Testis (tissue), 3 donors: Measurements from ENCODE around the gene PEF1. TPM values are rescaled to one million over a fixed set of nuclear protein-coding genes. Genes with fewer than 3 reads are reported as not detected.
A peak's percentile ranks its signal among the peaks of the same experiment; 100 is the strongest.
"Not testable (repeated sequence)": the region's sequence is repeated elsewhere in the genome, so short reads cannot be mapped to it uniquely, and the experiment has no call there.

ENCODE experiments used
- DNase-seq: peaks from one replicate; pipeline ENCODE4 v3.0.0-alpha.2; 2019
- H3K27ac ChIP-seq, 2 donors: fragments of 200-600 bp; sonication (generic); one replicate each; pipeline ENCODE4 v1.5.1; 2019
- H3K27me3 ChIP-seq: fragments of 200-600 bp; sonication (generic); one replicate; pipeline ENCODE4 v1.5.1; 2019
- H3K36me3 ChIP-seq: fragments of 200-600 bp; sonication (generic); one replicate; pipeline ENCODE4 v1.5.1; 2017; ENCODE audit warnings: low read depth; ENCODE audit errors: missing control alignments
- H3K4me1 ChIP-seq: fragments of 200-600 bp; sonication (generic); one replicate; pipeline ENCODE4 v1.5.1; 2019
- H3K4me3 ChIP-seq, 2 donors: fragments of 200-600 bp; sonication (generic); one replicate each; pipeline ENCODE4 v1.5.1; 2017 to 2019
- H3K9me3 ChIP-seq: fragments of 200-600 bp; sonication (generic); one replicate; pipeline ENCODE4 v1.5.1; 2017
- CTCF ChIP-seq, 3 experiments: fragments of 450-650 bp in 2 of 3; fragments of 200-600 bp in 1 of 3; sonication (generic) in 1 of 3; IDR thresholded peaks; one replicate each; pipeline ENCODE4 v1.5.1; 2016 to 2019; ENCODE audit warnings: antibody characterized with exemption in 3 of 3, mild to moderate bottlenecking in 2 of 3, moderate library complexity in 1 of 3
- POLR2A ChIP-seq: fragments of 450-650 bp; IDR thresholded peaks from one replicate; pipeline ENCODE4 v1.6.1; 2017; ENCODE audit warnings: antibody characterized with exemption, mild to moderate bottlenecking, moderate library complexity
- WGBS, 2 donors: methylation state at CpG; one replicate each; pipeline ENCODE4 v1.1.5; 2018; 5-methylcytosine and 5-hydroxymethylcytosine counted together
- intact Hi-C: fragments of 100-400 bp; cut with DNase I; formaldehyde crosslinking; loops from one replicate; pipeline ENCODE4 v1.15.1; 2023; ENCODE audit warnings: low total_unique reads
- polyA plus RNA-seq: library from polyadenylated mRNA; stranded (reverse); fragments of 350-450 nt; fragmentation: Illumina TruSeq; extraction: RNeasy Lipid Tissue Mini Kit (QIAGEN cat#74804); gene quantifications from one replicate; pipeline ENCODE4 v1.2.3, GENCODE V29; 2014; ENCODE audit warnings: low read depth, low replicate concordance; ENCODE audit not compliant: insufficient read depth
- total RNA-seq, 2 donors: library from RNA; depleted of rRNA; stranded (reverse); fragments of >200 nt; gene quantifications; one replicate each; pipeline ENCODE4 v1.2.3, GENCODE V29; 2016

The PEF1 gene
- total and polyA plus RNA-seq, 3 donors from 2014 or later = 73.5 to 124 (median 81.4) TPM

DNA sequence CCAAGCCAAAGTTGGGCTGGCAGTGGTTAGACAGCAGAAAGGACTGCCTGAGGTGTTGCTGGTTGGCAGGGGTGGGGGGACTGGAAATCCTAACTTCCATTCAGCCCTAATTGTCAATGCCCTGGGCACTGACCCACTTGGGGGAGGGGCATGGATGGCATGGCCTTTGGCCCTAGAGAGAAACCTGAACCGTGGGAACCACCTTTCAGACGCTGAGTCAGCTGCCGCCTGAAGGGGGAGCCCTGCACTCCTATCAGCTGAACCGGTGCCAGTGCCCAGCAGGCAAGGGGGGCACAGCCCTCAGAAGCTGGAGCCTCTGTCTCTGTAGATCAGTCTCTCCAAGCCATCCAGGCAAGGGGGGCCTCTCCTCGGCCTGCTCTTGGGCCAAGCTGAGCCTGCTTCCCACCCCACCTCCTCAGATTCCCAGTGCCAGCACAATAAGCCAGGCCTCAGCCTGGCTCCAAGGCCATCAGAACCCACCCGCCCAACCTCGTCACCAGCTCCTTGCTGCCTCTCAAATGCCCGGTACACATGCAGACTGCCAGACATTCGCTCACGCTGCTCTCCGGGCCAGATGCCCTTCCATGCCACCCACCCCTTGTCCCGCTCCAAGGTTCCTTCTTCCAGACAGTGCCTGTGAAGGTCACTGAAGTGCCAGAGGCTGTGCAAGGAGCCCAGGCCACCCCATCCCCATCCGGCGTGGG, 56.8 kb downstream of the PEF1 start:
- H3K4me3 ChIP-seq = no peak overlapping the region
- intact Hi-C loops = no loop called here
- no peaks in the 10 kb centered on the region for H3K9me3 ChIP-seq
- H3K4me1 ChIP-seq = peaks cover 44% of the 10 kb centered on the region
- no peaks in the 10 kb centered on the region for H3K27me3 ChIP-seq
- H3K36me3 ChIP-seq = no peaks in the 10 kb centered on the region
- peak overlapping the region; percentile 63 to 85 for H3K27ac ChIP-seq
- DNase-seq = peak; percentile 75
- 9 to 45% methylated on average over 6 to 14 of the region's 14 CpGs for WGBS, 2 donors
- TF ChIP-seq CTCF (IDR thresholded peaks at IDR 0.05) (peak in 2 of 3 experiments; percentile 16 to 50), POLR2A (no peak)

DNA sequence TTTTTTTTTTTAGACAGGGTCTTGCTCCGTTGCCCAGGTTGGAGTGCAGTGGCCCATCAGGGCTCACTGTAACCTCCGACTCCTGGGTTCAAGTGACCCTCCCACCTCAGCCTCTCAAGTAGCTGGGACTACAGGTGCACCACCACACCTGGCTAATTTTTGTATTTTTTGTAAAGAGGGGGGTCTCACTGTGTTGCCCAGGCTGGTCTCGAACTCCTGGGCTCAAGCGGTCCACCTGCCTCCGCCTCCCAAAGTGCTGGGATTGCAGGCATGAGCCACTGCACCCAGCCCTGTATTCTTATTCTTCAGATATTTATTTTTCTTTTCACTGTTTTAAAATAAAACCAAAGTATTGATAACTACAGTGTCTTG, 57.4 kb downstream of the PEF1 start:
- H3K27me3 ChIP-seq = not testable (repeated sequence)
- 73 to 86% methylated on average over 5 of the region's 5 CpGs for WGBS, 2 donors

GRCh38 chr1:31586376-31587327, 58.0 kb downstream of the PEF1 start:
- Histone ChIP-seq H3K4me1 (peaks cover 47% of the 10 kb centered on the region), H3K4me3 (no peak overlapping the region), H3K9me3 (no peaks in the 10 kb centered on the region), H3K36me3 (no peaks in the 10 kb centered on the region), H3K27me3 (no peaks in the 10 kb centered on the region), H3K27ac (peak overlapping the region in 1 of 2 donors; percentile 15)
- no peak for TF ChIP-seq CTCF (IDR thresholded peaks at IDR 0.05)
- 51 to 73% methylated on average over 11 to 47 of the region's 47 CpGs for WGBS, 2 donors
- peak; percentile 13 for DNase-seq
- intact Hi-C loops = no loop called here

More for the DNA sequence above, 57.4 kb downstream of the PEF1 start:
- Histone ChIP-seq H3K4me1 (peaks cover 47% of the 10 kb centered on the region), H3K27ac (peak overlapping the region in 1 of 2 donors; percentile 85)
- H3K9me3 ChIP-seq, H3K36me3 ChIP-seq, intact Hi-C loops, H3K4me3 ChIP-seq: not testable (repeated sequence)
- peak; percentile 2 for DNase-seq

DNA sequence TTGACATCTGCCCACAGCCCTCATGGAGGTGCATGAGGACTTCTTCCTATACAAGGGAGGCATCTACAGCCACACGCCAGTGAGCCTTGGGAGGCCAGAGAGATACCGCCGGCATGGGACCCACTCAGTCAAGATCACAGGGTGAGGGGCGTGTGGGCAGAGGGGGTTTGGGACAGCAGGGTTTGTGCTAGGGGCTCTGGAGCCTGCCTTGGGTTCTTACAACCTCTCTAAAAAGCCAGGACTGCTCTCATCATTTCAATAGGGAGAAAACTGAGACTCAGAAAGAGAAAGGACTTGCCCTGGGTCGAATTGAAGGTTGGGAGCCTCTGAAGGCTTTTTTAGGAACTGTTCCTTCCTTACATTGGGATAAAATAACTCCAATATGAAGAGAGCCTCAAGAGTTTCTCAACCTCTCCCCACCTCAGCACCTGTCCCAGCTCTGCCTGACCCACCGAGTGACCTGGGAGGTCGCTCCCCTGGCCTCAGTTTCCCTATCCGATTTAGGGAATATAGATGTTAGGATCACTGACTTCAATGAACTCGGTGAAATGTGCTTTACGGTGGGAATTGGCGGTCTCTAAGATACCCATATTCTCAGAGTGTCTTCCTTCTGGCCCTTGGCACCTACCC, 58.8 kb downstream of the PEF1 start:
- Histone ChIP-seq H3K4me1 (peaks cover 50% of the 10 kb centered on the region), H3K9me3 (no peaks in the 10 kb centered on the region), H3K36me3 (no peaks in the 10 kb centered on the region), H3K27me3 (no peaks in the 10 kb centered on the region), H3K4me3 (no peak overlapping the region), H3K27ac (peak overlapping the region in 1 of 2 donors; percentile 15)
- intact Hi-C loops = no loop called here
- TF ChIP-seq CTCF (IDR thresholded peaks at IDR 0.05) (no peak), POLR2A (no peak)
- DNase-seq = peak; percentile 12
- WGBS, 2 donors = 80 to 86% methylated on average over 8 to 11 of the region's 11 CpGs
